Measurements from ENCODE around the gene IL31.
A peak's percentile ranks its signal among the peaks of the same experiment; 100 is the strongest.

The IL31 gene

DNA sequence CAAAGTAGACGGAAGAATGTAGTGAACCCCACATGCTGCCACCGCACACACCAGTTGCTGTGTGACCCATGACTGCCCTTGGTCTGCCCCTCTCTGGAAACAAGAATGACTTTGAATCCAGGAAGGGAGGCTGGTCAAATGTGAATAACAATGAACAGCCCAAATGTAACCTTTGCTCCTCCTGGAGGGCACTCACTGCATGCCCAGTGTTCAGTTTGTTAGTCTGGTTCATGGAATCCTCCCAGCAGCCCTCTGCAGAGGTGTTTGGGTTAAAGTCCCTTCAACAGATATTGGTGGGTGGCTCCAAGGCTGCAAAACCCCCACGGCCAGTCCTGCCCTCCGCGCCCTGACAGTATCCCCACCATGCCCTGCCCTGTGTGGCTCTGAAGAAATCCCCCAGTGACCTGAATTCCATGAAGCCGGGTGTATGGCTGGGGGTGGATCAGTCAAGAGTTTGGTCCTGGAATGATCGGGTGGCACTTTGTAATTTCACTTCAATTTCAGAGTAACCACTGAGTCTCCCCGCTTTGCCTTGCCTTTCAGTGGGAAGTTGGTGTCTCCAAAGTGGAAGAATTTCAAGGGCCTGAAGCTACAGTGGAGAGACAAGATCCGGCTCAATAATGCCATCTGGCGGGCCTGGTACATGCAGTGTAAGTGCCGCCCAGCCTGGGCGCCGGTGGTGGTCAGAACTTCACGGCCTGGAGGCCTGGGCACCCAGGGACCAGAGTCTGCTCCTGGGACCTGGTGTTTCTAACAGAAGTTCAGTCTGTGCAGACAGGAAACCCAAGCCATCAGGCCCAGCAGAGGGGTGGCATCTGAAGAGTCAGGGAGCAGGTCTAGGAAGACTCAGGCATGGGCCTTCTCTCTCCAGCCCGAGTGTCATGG is 47.1 kb downstream of the IL31 start:
- DNase-seq: no peak

DNA sequence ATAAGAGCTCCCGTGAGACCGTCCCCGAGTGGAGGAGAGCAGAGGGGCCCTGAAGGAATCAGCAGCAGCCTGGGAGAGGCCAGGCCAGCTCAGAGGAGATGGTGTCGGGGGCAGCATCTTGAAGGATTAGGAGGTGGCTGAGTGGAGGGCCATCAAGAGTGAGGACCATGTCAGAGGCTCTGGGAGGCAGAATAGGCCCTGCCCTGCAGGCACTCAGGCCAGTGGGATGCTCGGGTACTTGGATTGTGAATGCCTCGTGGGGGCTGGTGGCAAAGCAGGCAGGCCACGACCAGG is 47.7 kb downstream of the IL31 start:
- no peak for DNase-seq

DNA sequence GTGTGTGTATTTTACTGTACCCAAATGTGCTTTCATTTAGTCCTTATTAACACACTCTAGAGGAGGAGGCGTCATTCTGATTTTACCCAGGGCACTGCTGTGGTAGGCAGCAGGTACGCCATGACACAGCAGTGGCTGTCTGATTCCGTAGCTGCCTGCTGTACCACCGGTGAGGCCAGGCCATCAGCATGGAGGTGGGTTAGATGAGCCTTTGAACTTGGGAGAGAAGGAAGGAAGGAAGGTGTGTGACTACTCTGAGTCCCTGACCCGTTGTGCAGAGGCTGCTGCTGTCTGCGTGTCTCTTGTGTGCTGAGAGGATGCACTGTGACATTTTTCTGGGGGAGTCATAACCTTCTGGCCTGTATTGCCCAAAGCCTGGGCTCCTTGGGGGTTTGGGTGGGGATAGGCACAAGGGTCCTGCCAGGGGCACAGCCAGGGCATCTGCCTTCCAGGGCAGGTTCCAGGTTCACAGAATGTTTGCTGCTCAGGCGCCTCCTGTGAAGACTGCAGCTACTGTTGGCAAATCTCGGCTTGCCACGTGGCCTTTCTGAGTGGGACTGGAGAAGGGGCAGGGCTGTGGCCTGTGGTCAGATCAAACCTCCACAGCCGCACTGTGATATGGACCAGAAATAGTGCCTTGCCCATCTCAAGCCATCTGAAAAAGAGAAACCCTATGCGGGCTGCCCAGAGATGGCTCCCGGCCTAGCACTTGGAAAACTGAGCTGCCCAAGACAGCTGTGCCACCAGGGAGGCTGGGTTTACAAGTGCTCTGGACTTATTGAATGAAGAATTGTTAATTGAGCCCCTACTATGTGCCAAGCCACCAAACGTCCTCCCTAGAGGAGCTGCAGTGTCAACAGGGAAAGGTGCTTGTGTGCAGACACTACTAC is 48.3 kb downstream of the IL31 start:
- DNase-seq: no peak

DNA sequence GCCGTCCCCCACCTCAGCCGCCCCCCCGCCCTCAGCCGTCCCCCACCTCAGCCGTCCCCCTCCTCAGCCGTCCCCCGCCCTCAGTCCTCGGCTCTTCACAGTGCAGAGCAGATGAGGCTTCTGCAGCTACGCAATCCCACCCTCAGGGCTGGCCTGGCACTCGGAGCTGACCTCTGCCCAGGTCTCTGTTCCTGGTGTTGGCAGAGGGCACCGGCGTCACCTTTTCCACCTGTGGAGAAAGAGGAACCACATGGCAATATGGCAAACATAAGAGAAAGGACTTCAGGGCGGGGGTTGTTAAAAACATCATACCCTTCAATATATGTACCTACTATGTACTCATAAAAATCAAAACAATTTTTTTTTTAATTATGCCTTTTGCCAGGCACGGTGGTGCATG is 49.7 kb downstream of the IL31 start:
- no peak for DNase-seq

DNA sequence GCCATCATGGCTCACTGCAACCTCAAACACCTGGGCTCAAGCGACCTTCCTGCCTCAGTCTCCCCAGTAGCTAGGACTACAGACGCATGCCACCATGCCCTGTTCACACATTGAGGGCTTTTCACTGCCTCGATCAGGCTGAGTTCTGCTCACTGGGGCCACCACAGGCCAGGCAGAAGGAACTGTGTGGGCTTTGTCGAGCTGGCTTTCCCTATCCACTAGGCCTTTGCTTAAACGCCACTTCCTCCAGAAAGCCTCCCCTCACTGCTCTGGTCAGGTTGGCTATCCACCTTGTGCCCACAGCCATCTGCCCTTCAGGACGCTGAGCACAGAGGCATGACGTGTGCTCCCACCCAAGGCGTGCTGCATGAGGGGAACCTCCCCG is 50.3 kb downstream of the IL31 start:
- DNase-seq: no peak

DNA sequence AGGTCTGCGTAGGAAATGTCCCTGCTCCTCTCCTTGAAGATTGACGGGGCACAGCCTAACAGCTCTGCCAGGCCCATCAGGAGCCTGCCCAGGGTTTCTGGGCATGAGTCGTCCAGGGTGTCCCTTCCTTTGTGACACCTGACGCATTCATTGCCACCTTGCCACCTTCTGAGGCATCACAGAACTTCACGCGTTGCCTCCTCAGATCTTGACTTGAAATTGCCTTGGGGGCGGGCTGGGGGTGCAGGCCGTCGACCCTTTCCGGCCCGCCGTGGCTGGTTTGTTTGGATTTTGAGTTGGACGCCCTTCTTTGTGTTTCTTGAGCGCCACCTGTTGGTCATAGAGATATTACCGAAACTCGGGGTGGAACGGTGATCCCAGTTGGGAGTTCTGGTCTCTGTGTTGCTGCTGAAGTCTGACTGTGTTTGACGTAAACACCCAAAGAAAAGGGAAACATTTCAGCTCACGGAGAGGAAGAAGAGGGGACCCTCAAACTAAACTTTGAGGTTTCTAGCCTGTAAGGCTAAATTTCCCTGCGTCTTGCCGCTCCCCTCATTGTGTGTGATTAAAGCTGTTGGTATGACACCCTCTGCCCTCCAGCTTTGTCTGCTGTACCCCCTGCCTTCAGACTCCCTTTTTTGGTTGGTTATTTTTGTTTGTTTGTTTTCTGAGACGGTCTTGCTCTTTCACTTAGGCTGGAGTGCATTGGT is 50.8 kb downstream of the IL31 start:
- DNase-seq: peak; percentile 49
